Measurements from ENCODE around the gene ETV2. TPM values are rescaled to one million over a fixed set of nuclear protein-coding genes. Genes with fewer than 3 reads are reported as not detected.

The ETV2 gene
- total and polyA plus RNA-seq, 2 donors (not counting 3 experiments of a cell fraction or from before 2014, with no cell fraction given), result 1.0 to 1.5 TPM

DNA sequence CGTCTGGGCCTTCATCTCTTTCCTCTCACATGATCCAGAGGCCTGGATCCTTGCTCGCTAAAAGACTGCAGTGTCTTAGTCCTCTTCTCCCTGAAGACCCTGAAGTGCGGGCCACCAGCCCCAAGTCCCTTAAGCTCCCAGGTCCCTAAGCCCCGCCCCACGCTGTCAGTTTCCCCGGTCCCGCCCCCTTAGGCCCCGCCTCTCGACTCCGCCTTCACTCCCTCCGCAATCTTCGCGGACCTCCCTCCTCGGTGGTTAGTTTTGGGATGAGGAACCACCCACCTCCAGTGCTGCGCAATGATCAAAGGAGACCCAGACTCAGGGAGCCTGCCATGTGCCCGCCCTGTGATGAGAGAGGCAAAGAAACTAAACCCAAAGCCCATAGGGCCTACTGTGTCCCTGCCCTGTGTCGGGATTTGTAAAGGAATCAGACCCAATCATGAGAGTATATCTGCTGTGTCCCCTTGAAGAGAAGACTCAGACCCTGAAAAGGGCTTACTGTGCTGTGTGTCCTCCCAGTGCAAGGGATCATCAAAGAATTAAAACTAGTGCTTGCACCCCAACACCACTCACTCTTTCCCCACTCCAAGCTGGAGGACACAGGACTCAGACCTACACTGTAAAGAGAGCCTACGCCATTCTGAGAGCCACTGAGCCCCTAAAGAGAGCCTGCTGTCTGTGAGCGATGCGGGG lies 3.6 kb downstream of the ETV2 start:
- H3K9ac ChIP-seq (replicated peaks; ENCODE audit: extremely low read depth, insufficient read depth, low read length), result no peak overlapping the region

DNA sequence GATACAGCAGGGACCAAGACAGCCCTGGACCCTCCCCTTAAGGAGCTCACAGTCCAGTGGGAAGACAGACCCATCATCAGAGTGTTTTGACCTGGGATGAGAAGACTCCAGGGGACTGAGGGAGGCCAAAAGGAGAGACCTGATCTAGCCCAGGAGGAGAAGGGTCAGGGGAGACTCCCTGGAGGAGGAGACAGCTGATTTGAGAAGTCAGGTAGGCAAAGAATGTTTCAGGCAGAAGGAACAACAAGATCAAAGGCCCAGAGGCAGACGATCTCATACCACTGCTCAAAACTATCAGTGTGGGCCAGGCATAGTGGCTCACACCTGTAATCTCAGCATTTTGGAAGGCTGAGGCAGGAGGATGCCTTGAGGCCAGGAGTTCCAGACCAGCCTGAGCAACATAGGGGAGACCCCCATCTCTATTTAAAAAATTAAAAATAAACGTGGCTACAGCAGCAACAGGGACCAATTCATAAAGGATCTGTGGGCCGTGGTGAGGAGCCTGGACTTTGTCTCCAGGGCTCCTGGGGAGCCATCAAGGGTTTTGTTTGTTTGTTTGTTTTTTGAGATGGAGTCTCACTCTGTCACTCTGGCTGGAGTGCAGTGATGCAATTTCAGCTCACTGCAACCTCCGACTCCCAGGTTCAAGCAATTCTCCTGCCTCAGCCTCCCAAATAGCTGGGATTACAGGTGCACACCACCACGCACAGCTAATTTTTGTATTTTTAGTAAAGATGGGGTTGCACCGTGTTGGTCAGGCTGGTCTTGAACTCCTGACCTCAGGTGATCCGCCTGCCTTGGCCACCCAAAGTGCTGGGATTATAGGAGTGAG lies 4.4 kb downstream of the ETV2 start:
- no TSS peak for BruUV-seq (replicated peaks)
- Histone ChIP-seq H2AFZ (ENCODE audit: low read depth, low read length) (peak overlapping the region; percentile 25), H4K20me1 (replicated peaks; ENCODE audit: control insufficient read depth, extremely low read depth, insufficient read depth, low read length) (no peaks in the 10 kb centered on the region), H3K9me1 (replicated peaks; ENCODE audit: control insufficient read depth, extremely low read depth, insufficient read depth, low read length) (no peaks in the 10 kb centered on the region), H3K4me1 (ENCODE audit: control insufficient read depth, extremely low read depth, insufficient read depth, low read length) (peaks cover 23% of the 10 kb centered on the region), H3K79me2 (ENCODE audit: control insufficient read depth, insufficient read depth, low read length) (peaks cover 17% of the 10 kb centered on the region), H3K4me2 (ENCODE audit: insufficient read depth, low read length) (no peak overlapping the region), H3K9ac (replicated peaks; ENCODE audit: extremely low read depth, insufficient read depth, low read length) (no peak overlapping the region), H3K27ac (ENCODE audit: insufficient read depth, low read depth, low read length) (no peak overlapping the region), H3K36me3 (ENCODE audit: control insufficient read depth in 2 of 2, extremely low read depth in 1 of 2, insufficient read depth in 2 of 2, low read length in 2 of 2) (peaks cover 0 to under 1% of the 10 kb centered on the region in 2 experiments), H3K4me3 (replicated peaks in 1 of 3; ENCODE audit: insufficient read depth in 1 of 3, low read depth in 1 of 3, low read length in 3 of 3) (no peak overlapping the region), H3K27me3 (ENCODE audit: control insufficient read depth in 2 of 2, insufficient read depth in 2 of 2, low read length in 2 of 2) (no peaks in the 10 kb centered on the region), H3K9me3 (replicated peaks; ENCODE audit: control insufficient read depth, insufficient read depth, low read length) (no peaks in the 10 kb centered on the region)
- FAIRE-seq (no peak), DNase-seq (ENCODE audit: low read depth, low spot score) (no peak)
- intact Hi-C loops (cut with micrococcal nuclease), result loop anchor here (5.0 kb wide), 1 partner anchor 111 kb away; the partner anchor contains the start of genes HSPB6 and PROSER3
- POLR2A ChIA-PET, result no interaction called here
- CTCF ChIA-PET, result interaction anchor here (0.6 kb wide), 1 partner anchor 100 kb away, joined by 3 read pairs; the partner anchor contains the start of genes PSENEN and U2AF1L4
- dilution Hi-C loops (cut with MboI; ENCODE audit: extremely low pct_ligation_motif_present, low sequenced_read_pairs), result no loop called here
- no peak for TF ChIP-seq MYC (IDR thresholded peaks at IDR 0.05; ENCODE audit: low read depth, low read length)
- TF ChIP-seq GATA2 (IDR thresholded peaks at IDR 0.05; ENCODE audit: insufficient read depth, insufficient read length, low read depth, low read length), result no peak
- no peak for TF ChIP-seq EZH2 (IDR thresholded peaks at IDR 0.05; ENCODE audit: borderline replicate concordance, low read depth, low read length, severe bottlenecking)
- TF ChIP-seq, protein P1, sequence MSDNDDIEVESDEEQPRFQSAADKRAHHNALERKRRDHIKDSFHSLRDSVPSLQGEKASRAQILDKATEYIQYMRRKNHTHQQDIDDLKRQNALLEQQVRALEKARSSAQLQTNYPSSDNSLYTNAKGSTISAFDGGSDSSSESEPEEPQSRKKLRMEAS (IDR thresholded peaks at IDR 0.05; ENCODE audit: insufficient read depth, insufficient read length), result no peak
- no peak for TF ChIP-seq POLR2AphosphoS5 (IDR thresholded peaks at IDR 0.05; ENCODE audit: insufficient read depth, low read depth, low read length)
- TF ChIP-seq JUN (IDR thresholded peaks at IDR 0.05; ENCODE audit: borderline replicate concordance, insufficient read depth, insufficient read length, low read depth), result no peak
- no peak for TF ChIP-seq FOS (IDR thresholded peaks at IDR 0.05; ENCODE audit: borderline replicate concordance, insufficient read depth, low read length)
- TF ChIP-seq, protein P2, sequence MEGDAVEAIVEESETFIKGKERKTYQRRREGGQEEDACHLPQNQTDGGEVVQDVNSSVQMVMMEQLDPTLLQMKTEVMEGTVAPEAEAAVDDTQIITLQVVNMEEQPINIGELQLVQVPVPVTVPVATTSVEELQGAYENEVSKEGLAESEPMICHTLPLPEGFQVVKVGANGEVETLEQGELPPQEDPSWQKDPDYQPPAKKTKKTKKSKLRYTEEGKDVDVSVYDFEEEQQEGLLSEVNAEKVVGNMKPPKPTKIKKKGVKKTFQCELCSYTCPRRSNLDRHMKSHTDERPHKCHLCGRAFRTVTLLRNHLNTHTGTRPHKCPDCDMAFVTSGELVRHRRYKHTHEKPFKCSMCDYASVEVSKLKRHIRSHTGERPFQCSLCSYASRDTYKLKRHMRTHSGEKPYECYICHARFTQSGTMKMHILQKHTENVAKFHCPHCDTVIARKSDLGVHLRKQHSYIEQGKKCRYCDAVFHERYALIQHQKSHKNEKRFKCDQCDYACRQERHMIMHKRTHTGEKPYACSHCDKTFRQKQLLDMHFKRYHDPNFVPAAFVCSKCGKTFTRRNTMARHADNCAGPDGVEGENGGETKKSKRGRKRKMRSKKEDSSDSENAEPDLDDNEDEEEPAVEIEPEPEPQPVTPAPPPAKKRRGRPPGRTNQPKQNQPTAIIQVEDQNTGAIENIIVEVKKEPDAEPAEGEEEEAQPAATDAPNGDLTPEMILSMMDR (IDR thresholded peaks at IDR 0.05; ENCODE audit: extremely low read depth in 1 of 2, insufficient read depth in 1 of 2, low read depth in 1 of 2, low read length in 2 of 2), result no peak
- TF ChIP-seq POLR2A (IDR thresholded peaks at IDR 0.05; ENCODE audit: low read depth, low read length), result no peak

More for the DNA sequence above, 3.6 kb downstream of the ETV2 start:
- TF ChIP-seq, protein P1 (IDR thresholded peaks at IDR 0.05; ENCODE audit: insufficient read depth, insufficient read length), result no peak
- TF ChIP-seq POLR2AphosphoS5 (IDR thresholded peaks at IDR 0.05; ENCODE audit: insufficient read depth, low read depth, low read length), result no peak
- DNase-seq (ENCODE audit: low read depth, low spot score) (peak; percentile 54), FAIRE-seq (peak; percentile 37)
- peaks cover 15% of the 10 kb centered on the region for H3K79me2 ChIP-seq (ENCODE audit: control insufficient read depth, insufficient read depth, low read length)
- peak overlapping the region; percentile 94 for H2AFZ ChIP-seq (ENCODE audit: low read depth, low read length)
- no peaks in the 10 kb centered on the region for H3K9me3 ChIP-seq (replicated peaks; ENCODE audit: control insufficient read depth, insufficient read depth, low read length)
- H3K36me3 ChIP-seq (ENCODE audit: control insufficient read depth in 2 of 2, extremely low read depth in 1 of 2, insufficient read depth in 2 of 2, low read length in 2 of 2), result no peaks in the 10 kb centered on the region
- H3K4me2 ChIP-seq (ENCODE audit: insufficient read depth, low read length), result peak overlapping the region; percentile 71
- peaks cover 23% of the 10 kb centered on the region for H3K4me1 ChIP-seq (ENCODE audit: control insufficient read depth, extremely low read depth, insufficient read depth, low read length)
- no peaks in the 10 kb centered on the region for H4K20me1 ChIP-seq (replicated peaks; ENCODE audit: control insufficient read depth, extremely low read depth, insufficient read depth, low read length)
- intact Hi-C loops (cut with micrococcal nuclease), result loop anchor here (1.0 to 5.0 kb wide), 5 partner anchors 17 to 112 kb away; partner anchors contain the start of genes HAUS5, HSPB6 and PROSER3
- ChIA-PET POLR2A (no interaction called here), CTCF (interaction anchor here (0.6 to 1.8 kb wide), 3 partner anchors 9 to 87 kb away, joined by 3 to 5 read pairs (median 3); no protein-coding TSS in a partner anchor)
- H3K9me1 ChIP-seq (replicated peaks; ENCODE audit: control insufficient read depth, extremely low read depth, insufficient read depth, low read length), result no peaks in the 10 kb centered on the region
- H3K27me3 ChIP-seq (ENCODE audit: control insufficient read depth in 2 of 2, insufficient read depth in 2 of 2, low read length in 2 of 2), result no peaks in the 10 kb centered on the region
- no peak overlapping the region for H3K27ac ChIP-seq (ENCODE audit: insufficient read depth, low read depth, low read length)
- peak overlapping the region in 2 of 3 experiments; percentile 30 to 34 for H3K4me3 ChIP-seq (replicated peaks in 1 of 3; ENCODE audit: insufficient read depth in 1 of 3, low read depth in 1 of 3, low read length in 3 of 3)
- dilution Hi-C loops (cut with MboI; ENCODE audit: extremely low pct_ligation_motif_present, low sequenced_read_pairs), result no loop called here
- no TSS peak for BruUV-seq (replicated peaks)
